PC-9 (cell line): ENCODE data around the gene PATJ.

ENCODE experiments used
- EZH2 ChIP-seq: fragments of 200-600 bp; sonication (generic); IDR thresholded peaks from 2 replicates; pipeline ENCODE4 v1.8.0; 2017; ENCODE audit warnings: antibody characterized with exemption, low read depth
- TF ChIP-seq, protein P1 (sequence below): fragments of 200-600 bp; sonication (generic); conservative IDR thresholded peaks from 2 replicates; pipeline ENCODE4 v1.6.1; 2017; ENCODE audit warnings: mixed run types, antibody characterized with exemption, mild to moderate bottlenecking, moderate library complexity

DNA sequence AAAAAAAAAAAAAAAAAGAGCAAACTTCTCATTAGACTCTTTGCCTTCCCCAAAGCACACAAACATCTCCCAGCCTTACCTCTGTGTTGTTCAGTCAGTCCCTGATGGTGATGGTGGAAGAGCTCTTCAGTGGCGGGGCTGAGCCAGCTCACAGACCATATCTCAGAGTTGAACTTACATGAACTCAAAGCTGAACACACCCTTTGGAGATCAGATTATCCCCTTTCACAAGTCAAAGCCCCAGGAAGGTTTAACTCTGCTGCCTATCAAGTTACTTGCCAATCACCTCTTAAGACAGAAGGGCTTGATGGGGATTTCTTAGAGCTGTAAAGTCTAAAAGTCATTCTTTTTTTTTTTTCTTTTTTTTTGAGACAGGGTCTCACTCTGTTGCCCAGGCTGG, 397.1 kb downstream of the PATJ start:
- TF ChIP-seq EZH2: no peak
- TF ChIP-seq, protein P1, sequence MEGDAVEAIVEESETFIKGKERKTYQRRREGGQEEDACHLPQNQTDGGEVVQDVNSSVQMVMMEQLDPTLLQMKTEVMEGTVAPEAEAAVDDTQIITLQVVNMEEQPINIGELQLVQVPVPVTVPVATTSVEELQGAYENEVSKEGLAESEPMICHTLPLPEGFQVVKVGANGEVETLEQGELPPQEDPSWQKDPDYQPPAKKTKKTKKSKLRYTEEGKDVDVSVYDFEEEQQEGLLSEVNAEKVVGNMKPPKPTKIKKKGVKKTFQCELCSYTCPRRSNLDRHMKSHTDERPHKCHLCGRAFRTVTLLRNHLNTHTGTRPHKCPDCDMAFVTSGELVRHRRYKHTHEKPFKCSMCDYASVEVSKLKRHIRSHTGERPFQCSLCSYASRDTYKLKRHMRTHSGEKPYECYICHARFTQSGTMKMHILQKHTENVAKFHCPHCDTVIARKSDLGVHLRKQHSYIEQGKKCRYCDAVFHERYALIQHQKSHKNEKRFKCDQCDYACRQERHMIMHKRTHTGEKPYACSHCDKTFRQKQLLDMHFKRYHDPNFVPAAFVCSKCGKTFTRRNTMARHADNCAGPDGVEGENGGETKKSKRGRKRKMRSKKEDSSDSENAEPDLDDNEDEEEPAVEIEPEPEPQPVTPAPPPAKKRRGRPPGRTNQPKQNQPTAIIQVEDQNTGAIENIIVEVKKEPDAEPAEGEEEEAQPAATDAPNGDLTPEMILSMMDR: no peak
